CD8-positive, alpha-beta memory T cell (primary cell): Measurements from ENCODE around the gene CALN1. TPM values are rescaled to one million over a fixed set of nuclear protein-coding genes. Genes with fewer than 3 reads are reported as not detected.
"Not testable (repeated sequence)": the region's sequence is repeated elsewhere in the genome, so short reads cannot be mapped to it uniquely, and the experiment has no call there.

Source experiments
- CTCF ChIA-PET: fragments of 350-600 bp; sonication (Branson Sonifier 250); formaldehyde crosslinking; loops from one replicate; lab custom pipeline; 2021; ENCODE audit warnings: antibody characterized with exemption; lab: Charles Lee
- POLR2A ChIA-PET: fragments of 350-600 bp; sonication (Branson Sonifier 250); formaldehyde crosslinking; loops from one replicate; lab custom pipeline; 2021; ENCODE audit warnings: antibody characterized with exemption; lab: Charles Lee
- DNase-seq, 5 donors: peaks; one replicate each; pipeline versions ENCODE4 v3.0.0 to v3.0.0-alpha.2; 2020 to 2022; ENCODE audit warnings: mixed read lengths in 1 of 5
- H3K27ac ChIP-seq: one replicate; pipeline ENCODE4 v1.7.0; 2013; ENCODE audit warnings: low read depth, mild to moderate bottlenecking, low read length, moderate library complexity
- H3K27me3 ChIP-seq: 2 replicates; pipeline ENCODE4 v1.7.0; 2013; ENCODE audit warnings: low read length, mild to moderate bottlenecking; ENCODE audit not compliant: insufficient read depth, poor library complexity, severe bottlenecking
- H3K36me3 ChIP-seq: 2 replicates; pipeline ENCODE4 v1.7.0; 2013; ENCODE audit warnings: mild to moderate bottlenecking, low read length, moderate library complexity; ENCODE audit not compliant: insufficient read depth
- H3K4me1 ChIP-seq: 2 replicates; pipeline ENCODE4 v1.7.0; 2013; ENCODE audit warnings: mild to moderate bottlenecking, low read length, moderate library complexity; ENCODE audit not compliant: insufficient read depth
- H3K4me3 ChIP-seq: 2 replicates; pipeline ENCODE4 v1.7.0; 2013; ENCODE audit warnings: mild to moderate bottlenecking, low read length
- H3K9me3 ChIP-seq: 2 replicates; pipeline ENCODE4 v1.7.0; 2013; ENCODE audit warnings: mild to moderate bottlenecking, low read length
- H3K27ac Mint-ChIP-seq, 8 donors: one replicate each; pipeline ENCODE4 v1.8.0; 2020 to 2021; ENCODE audit warnings: mixed read lengths in 8 of 8, mild to moderate bottlenecking in 6 of 8, inconsistent platforms in 3 of 8, moderate library complexity in 3 of 8
- H3K27me3 Mint-ChIP-seq, 2 donors: one replicate each; pipeline ENCODE4 v1.8.0; 2020 to 2021; ENCODE audit warnings: mixed read lengths in 2 of 2, mild to moderate bottlenecking in 1 of 2, moderate library complexity in 1 of 2
- H3K36me3 Mint-ChIP-seq, 3 donors: one replicate each; pipeline ENCODE4 v1.8.0; 2020 to 2021; ENCODE audit warnings: mixed read lengths in 3 of 3, inconsistent platforms in 1 of 3, mild to moderate bottlenecking in 1 of 3
- H3K4me1 Mint-ChIP-seq, 3 donors: one replicate each; pipeline ENCODE4 v1.8.0; 2020 to 2021; ENCODE audit warnings: mixed read lengths in 3 of 3, inconsistent platforms in 1 of 3, mild to moderate bottlenecking in 1 of 3
- H3K4me3 Mint-ChIP-seq, 7 donors: one replicate each; pipeline ENCODE4 v1.8.0; 2020 to 2021; ENCODE audit warnings: mixed read lengths in 7 of 7, mild to moderate bottlenecking in 6 of 7, moderate library complexity in 4 of 7, inconsistent platforms in 2 of 7
- H3K9me3 Mint-ChIP-seq, 5 donors: one replicate each; pipeline ENCODE4 v1.8.0; 2020 to 2022; ENCODE audit warnings: mixed read lengths in 5 of 5, mild to moderate bottlenecking in 3 of 5, moderate library complexity in 2 of 5, inconsistent platforms in 1 of 5
- polyA plus RNA-seq: library from polyadenylated mRNA; unstranded; fragments of 300-500 nt; fragmentation: Illumina TruSeq; gene quantifications from one replicate; pipeline ENCODE4 v1.2.3, GENCODE V29; 2021
- total RNA-seq, 2 experiments: library from RNA; stranded (reverse); gene quantifications; one replicate each; pipeline ENCODE4 v1.2.3, GENCODE V29; 2021

Gene CALN1
- total and polyA plus RNA-seq, 3 experiments from 2014 or later, result not detected

DNA sequence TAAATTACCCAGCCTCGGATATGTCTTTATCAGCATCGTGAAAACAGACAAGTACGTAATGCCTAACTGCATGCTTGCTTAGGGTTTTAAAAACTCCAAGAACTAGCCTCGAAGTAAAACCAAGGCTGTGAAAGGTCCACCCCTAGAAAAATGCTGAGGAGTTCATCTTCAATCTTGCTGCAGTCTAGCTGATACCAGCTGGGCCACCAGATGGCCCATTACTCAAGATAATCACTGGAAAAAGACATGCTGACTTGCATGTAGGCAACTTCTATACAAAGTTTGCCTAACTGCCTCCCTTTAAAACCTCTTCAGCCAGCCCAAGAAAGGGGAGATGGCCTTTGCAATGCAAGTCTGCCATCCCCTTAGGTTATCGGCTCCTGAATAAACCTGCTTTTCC is 666.1 kb downstream of the CALN1 start:
- DNase-seq, result no peak
- Histone ChIP-seq H3K27me3 (no peaks in the 10 kb centered on the region), H3K9me3 (no peaks in the 10 kb centered on the region), H3K4me3 (no peak overlapping the region), H3K27ac (no peak overlapping the region), H3K4me1 (no peaks in the 10 kb centered on the region), H3K36me3 (no peaks in the 10 kb centered on the region)
- Mint-ChIP-seq H3K36me3 (no peaks in the 10 kb centered on the region), H3K4me1 (no peaks in the 10 kb centered on the region), H3K27ac (no peak overlapping the region), H3K4me3 (no peak overlapping the region), H3K9me3 (peaks cover 7 to 13% (median 11%) of the 10 kb centered on the region in 5 donors), H3K27me3 (no peaks in the 10 kb centered on the region)
- ChIA-PET CTCF (no interaction called here), POLR2A (no interaction called here)

- ChIA-PET CTCF (no interaction called here), POLR2A (no interaction called here)
- Histone ChIP-seq H3K9me3 (no peaks in the 10 kb centered on the region), H3K36me3 (no peaks in the 10 kb centered on the region), H3K27me3 (no peaks in the 10 kb centered on the region), H3K4me3 (no peak overlapping the region), H3K4me1 (no peaks in the 10 kb centered on the region), H3K27ac (no peak overlapping the region)
- no peaks in the 10 kb centered on the region for H3K36me3 Mint-ChIP-seq
- DNase-seq, result no peak
- no peaks in the 10 kb centered on the region for H3K4me1 Mint-ChIP-seq
- peak overlapping the region in 1 of 8 donors; percentile 33 for H3K27ac Mint-ChIP-seq
- H3K9me3 Mint-ChIP-seq, result peaks cover 0 to 12% (median 0%) of the 10 kb centered on the region in 5 donors
- no peaks in the 10 kb centered on the region for H3K27me3 Mint-ChIP-seq
- H3K4me3 Mint-ChIP-seq, result no peak overlapping the region
Measured at GRCh38 chr7:71740174-71740560, 672.0 kb downstream of the CALN1 start.

DNA sequence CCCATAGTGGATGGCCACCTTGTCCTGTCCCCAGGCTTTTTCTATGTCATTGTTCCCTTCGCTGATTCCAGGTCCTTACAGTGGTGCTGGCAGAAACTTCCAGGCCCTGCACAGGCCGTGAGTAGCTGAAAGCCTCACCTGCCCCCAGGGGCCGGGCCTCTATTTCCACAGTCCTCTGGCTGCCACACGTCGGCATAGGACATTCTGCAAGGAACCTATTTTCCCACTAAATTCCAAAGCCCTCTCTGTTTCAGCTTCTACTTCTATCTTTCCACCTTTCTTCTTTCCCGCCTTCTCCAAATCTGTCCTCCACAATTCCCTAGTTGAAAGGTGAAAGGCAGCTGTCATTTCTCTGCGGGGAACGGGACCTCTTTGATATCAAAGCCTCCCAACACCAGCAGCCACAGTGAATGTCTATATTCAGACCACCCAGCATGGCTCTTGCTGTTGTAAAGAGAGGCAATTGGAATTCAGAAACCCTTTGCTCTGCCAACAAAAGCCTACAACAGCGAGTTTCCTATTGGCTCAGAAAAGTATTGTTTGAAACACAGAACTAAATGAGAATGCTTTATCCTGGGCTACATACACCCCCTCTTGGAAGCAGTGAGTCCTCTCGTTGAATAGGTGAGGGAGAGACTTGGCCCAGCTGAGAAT is 672.5 kb downstream of the CALN1 start:
- Histone ChIP-seq H3K36me3 (no peaks in the 10 kb centered on the region), H3K27ac (no peak overlapping the region), H3K27me3 (no peaks in the 10 kb centered on the region), H3K4me3 (no peak overlapping the region), H3K4me1 (no peaks in the 10 kb centered on the region), H3K9me3 (no peaks in the 10 kb centered on the region)
- POLR2A ChIA-PET, result no interaction called here
- H3K27ac Mint-ChIP-seq, result peak overlapping the region in 1 of 8 donors; percentile 33
- H3K36me3 Mint-ChIP-seq, result no peaks in the 10 kb centered on the region
- H3K4me1 Mint-ChIP-seq, result no peaks in the 10 kb centered on the region
- H3K9me3 Mint-ChIP-seq, result peaks cover 0 to 9% (median 0%) of the 10 kb centered on the region in 5 donors
- no peak for DNase-seq
- no peak overlapping the region for H3K4me3 Mint-ChIP-seq
- no peaks in the 10 kb centered on the region for H3K27me3 Mint-ChIP-seq
- CTCF ChIA-PET, result no interaction called here

DNA sequence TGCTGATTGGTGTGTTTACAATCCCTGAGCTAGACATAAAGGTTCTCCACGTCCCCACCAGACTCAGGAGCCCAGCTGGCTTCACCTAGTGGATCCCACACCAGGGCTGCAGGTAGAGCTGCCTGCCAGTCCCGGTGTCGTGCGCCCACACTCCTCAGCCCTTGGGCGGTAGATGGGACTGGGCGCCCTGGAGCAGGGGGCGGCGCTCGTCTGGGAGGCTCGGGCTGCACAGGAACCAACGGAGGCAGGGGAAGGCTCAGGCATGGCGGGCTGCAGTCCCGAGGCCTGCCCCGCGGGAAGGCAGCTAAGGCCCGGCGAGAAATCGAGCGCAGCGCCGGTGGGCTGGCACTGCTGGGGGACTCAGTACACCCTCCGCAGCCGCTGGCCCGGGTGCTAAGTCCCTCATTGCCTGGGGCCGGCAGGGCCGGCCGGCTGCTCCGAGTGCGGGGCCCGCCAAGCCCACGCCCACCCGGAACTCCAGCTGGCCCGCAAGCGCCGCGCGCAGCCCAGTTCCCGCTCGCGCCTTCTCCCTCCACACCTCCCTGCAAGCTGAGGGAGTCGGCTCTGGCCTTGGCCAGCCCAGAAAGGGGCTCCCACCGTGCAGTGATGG is 674.1 kb downstream of the CALN1 start:
- H3K36me3 Mint-ChIP-seq, H3K27me3 ChIP-seq, H3K27ac ChIP-seq, H3K9me3 Mint-ChIP-seq, H3K27me3 Mint-ChIP-seq, H3K27ac Mint-ChIP-seq, POLR2A ChIA-PET, H3K9me3 ChIP-seq, DNase-seq, H3K4me1 Mint-ChIP-seq, H3K36me3 ChIP-seq, H3K4me3 ChIP-seq, CTCF ChIA-PET, H3K4me3 Mint-ChIP-seq, H3K4me1 ChIP-seq: not testable (repeated sequence)

DNA sequence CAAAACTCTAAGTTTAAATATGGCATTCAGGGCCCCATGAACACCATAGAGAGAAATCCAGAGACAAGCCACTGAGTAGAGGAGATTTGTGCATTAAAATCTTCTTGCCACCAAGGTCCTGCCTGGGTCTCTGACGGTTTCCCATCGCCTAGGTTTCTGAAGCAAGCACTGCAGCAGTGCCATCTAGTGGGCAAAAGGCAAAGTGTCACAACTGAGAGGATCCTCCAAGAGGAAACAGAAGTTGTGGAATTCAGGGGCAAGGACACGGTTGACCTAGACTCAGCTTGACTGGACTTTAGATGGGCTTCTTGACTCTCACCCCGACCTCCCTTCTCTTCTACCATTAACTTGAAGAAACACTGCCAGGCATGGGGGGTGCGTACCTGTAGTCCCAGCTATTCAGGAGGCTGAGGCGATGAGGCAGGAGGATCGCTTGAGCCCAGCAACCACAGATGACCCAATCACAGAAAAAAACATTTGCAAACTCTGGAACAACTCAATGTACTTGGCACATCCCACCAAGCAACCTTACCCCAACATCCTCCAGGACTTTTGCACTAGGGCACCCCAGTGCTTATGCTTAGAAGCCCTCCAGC is 676.1 kb downstream of the CALN1 start:
- H3K36me3 ChIP-seq, result no peaks in the 10 kb centered on the region
- no peaks in the 10 kb centered on the region for H3K9me3 ChIP-seq
- ChIA-PET POLR2A (no interaction called here), CTCF (no interaction called here)
- DNase-seq, result peak in 2 of 5 donors; percentile 6 to 11
- H3K27ac ChIP-seq, result no peak overlapping the region
- Mint-ChIP-seq H3K36me3 (no peaks in the 10 kb centered on the region), H3K4me1 (no peaks in the 10 kb centered on the region), H3K27me3 (no peaks in the 10 kb centered on the region), H3K9me3 (no peaks in the 10 kb centered on the region), H3K27ac (no peak overlapping the region), H3K4me3 (no peak overlapping the region)
- H3K4me3 ChIP-seq, result no peak overlapping the region
- H3K27me3 ChIP-seq, result no peaks in the 10 kb centered on the region
- no peaks in the 10 kb centered on the region for H3K4me1 ChIP-seq

DNA sequence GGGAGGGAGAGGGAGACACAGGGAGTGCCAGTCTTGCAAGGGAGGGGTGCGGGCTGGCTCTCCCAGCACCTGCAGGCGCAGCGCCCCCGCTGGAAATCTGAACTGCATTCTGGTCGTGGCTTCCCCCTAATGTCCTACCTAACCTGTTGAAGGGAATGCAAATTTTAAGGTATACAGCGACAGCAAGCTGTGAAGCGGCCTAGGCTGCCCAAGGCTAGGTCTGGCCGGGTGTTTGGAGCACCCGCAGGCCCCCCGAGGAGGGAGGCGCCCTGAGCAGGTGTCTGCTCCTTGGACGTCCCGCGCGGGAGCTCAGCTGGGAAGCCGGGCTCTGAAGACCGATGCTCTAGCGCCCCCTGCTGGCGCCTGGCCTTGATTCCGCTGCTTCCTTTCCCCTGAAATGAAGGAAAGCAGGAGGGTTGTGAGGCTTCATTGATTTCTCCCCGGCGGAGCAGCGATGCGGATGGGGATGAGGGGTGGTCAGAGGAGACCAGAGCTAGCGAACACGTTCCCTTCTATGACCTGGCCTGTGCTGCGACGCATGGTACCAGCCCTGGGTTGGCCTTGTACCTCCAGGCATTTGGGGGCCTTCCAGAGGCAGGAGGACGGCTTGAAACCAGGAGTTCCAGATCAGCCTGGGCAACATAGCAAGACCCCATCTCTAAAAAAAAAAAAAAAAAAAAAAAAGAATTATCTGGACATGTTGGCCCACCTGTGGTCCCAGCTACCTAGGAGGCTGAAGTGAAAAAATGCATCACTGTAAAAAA is 678.8 kb downstream of the CALN1 start:
- no peak overlapping the region for H3K27ac ChIP-seq
- peak in 3 of 5 donors; percentile 17 to 35 (median 35) for DNase-seq
- Mint-ChIP-seq H3K9me3 (peaks cover 0 to 3% (median 0%) of the 10 kb centered on the region in 5 donors), H3K4me3 (no peak overlapping the region), H3K36me3 (no peaks in the 10 kb centered on the region), H3K27me3 (no peaks in the 10 kb centered on the region), H3K27ac (no peak overlapping the region), H3K4me1 (no peaks in the 10 kb centered on the region)
- ChIA-PET POLR2A (no interaction called here), CTCF (interaction anchor here (1.5 kb wide), 1 partner anchor 904 kb away, joined by 5 read pairs; no protein-coding TSS in a partner anchor)
- H3K4me1 ChIP-seq, result no peaks in the 10 kb centered on the region
- H3K36me3 ChIP-seq, result no peaks in the 10 kb centered on the region
- no peaks in the 10 kb centered on the region for H3K27me3 ChIP-seq
- H3K4me3 ChIP-seq, result no peak overlapping the region
- H3K9me3 ChIP-seq, result no peaks in the 10 kb centered on the region

DNA sequence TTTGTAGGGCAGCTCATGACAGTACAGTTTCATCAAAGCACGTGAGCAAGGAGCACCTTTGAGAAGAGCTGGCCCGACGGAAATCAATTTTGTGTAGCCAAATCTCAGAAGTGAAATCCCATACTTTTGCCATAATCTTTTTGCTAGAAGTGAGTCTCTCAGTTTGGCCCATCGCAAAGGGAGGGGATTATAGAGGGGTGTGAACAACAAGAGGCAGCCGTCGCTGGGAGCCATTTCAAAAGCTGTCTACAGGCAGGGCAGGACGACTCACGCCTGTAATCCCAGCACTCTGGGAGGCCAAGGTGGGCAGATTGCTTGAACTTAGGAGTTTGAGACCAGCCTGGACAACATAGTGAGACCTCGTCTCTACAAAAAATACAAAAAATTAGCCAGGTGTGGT is 680.4 kb downstream of the CALN1 start:
- H3K36me3 Mint-ChIP-seq, result no peaks in the 10 kb centered on the region
- H3K4me3 Mint-ChIP-seq, result no peak overlapping the region
- no peak for DNase-seq
- no peaks in the 10 kb centered on the region for H3K4me1 ChIP-seq
- no peaks in the 10 kb centered on the region for H3K27me3 Mint-ChIP-seq
- H3K4me3 ChIP-seq, result no peak overlapping the region
- no peaks in the 10 kb centered on the region for H3K36me3 ChIP-seq
- no peaks in the 10 kb centered on the region for H3K4me1 Mint-ChIP-seq
- H3K9me3 Mint-ChIP-seq, result peaks cover 0 to 3% (median 0%) of the 10 kb centered on the region in 5 donors
- H3K27ac ChIP-seq, result no peak overlapping the region
- CTCF ChIA-PET, result no interaction called here
- POLR2A ChIA-PET, result no interaction called here
- H3K27ac Mint-ChIP-seq, result no peak overlapping the region
- no peaks in the 10 kb centered on the region for H3K9me3 ChIP-seq
- H3K27me3 ChIP-seq, result no peaks in the 10 kb centered on the region
